B cell (primary cell): ENCODE data around the gene ARMC5. TPM values are rescaled to one million over a fixed set of nuclear protein-coding genes. Genes with fewer than 3 reads are reported as not detected.

Source experiments
- ATAC-seq: fragments of 200-7000 bp; cut with Tn5 transposase; one replicate; pipeline ENCODE4 v1.10.0; 2021; ENCODE audit warnings: low read depth, mild to moderate bottlenecking, moderate number of reproducible peaks, moderate library complexity
- CTCF ChIA-PET: fragments of 350-600 bp; sonication (Branson Sonifier 250); formaldehyde crosslinking; loops from one replicate; lab custom pipeline; 2021; ENCODE audit warnings: antibody characterized with exemption, inconsistent platforms; lab: Charles Lee
- POLR2A ChIA-PET: fragments of 350-600 bp; sonication (Branson Sonifier 250); formaldehyde crosslinking; loops from one replicate; lab custom pipeline; 2021; ENCODE audit warnings: antibody characterized with exemption; lab: Charles Lee
- DNase-seq: peaks from one replicate; pipeline ENCODE4 v3.0.0; 2013
- H2AFZ ChIP-seq: 2 replicates; pipeline ENCODE4 v1.6.1; 2012; ENCODE audit warnings: mild to moderate bottlenecking, low read depth, low read length; ENCODE audit not compliant: insufficient read depth, poor library complexity, severe bottlenecking
- H3K27ac ChIP-seq, 2 donors: 1 replicate in 1 of 2; 2 replicates in 1 of 2; pipeline ENCODE4 v1.5.1; 2012 to 2013; ENCODE audit warnings: low read length in 2 of 2, mild to moderate bottlenecking in 2 of 2, moderate library complexity in 1 of 2
- H3K27me3 ChIP-seq, 4 experiments: fragments of 200-600 bp in 1 of 4; sonication (generic) in 1 of 4; replicated peaks in 1 of 4; 1 replicate in 2 of 4; 2 replicates in 2 of 4; pipeline versions ENCODE4 v1.6.1 to v1.7.0; 2013 to 2016; ENCODE audit warnings: low read length in 3 of 4, mild to moderate bottlenecking in 2 of 4, mixed read lengths in 1 of 4, moderate library complexity in 1 of 4; ENCODE audit not compliant: insufficient read depth in 4 of 4, control insufficient read depth in 3 of 4; ENCODE audit errors: control extremely low read depth in 1 of 4
- H3K36me3 ChIP-seq, 2 experiments: replicated peaks in 1 of 2; 1 replicate in 1 of 2; 2 replicates in 1 of 2; pipeline versions ENCODE4 v1.6.1 to v1.7.1; 2013; ENCODE audit warnings: low read length in 1 of 2; ENCODE audit not compliant: insufficient read depth in 2 of 2, control insufficient read depth in 1 of 2; ENCODE audit errors: control extremely low read depth in 1 of 2, extremely low read depth in 1 of 2
- H3K4me1 ChIP-seq, 2 donors: fragments of 200-600 bp in 1 of 2; sonication (generic) in 1 of 2; 1 replicate in 1 of 2; 2 replicates in 1 of 2; pipeline versions ENCODE4 v1.5.1 to v1.6.1; 2013 to 2017; ENCODE audit warnings: low read length in 2 of 2; ENCODE audit not compliant: control insufficient read depth in 2 of 2, insufficient read depth in 2 of 2
- H3K4me2 ChIP-seq: replicated peaks from 2 replicates; pipeline ENCODE3; 2012; ENCODE audit warnings: mild to moderate bottlenecking, low read depth, low read length; ENCODE audit not compliant: poor library complexity, severe bottlenecking
- H3K4me3 ChIP-seq, 5 experiments: fragments of 200-600 bp in 1 of 5; sonication (generic) in 1 of 5; 1 replicate in 3 of 5; 2 replicates in 2 of 5; pipeline versions ENCODE4 v1.5.1 to v1.7.0; 2011 to 2016; ENCODE audit warnings: low read length in 4 of 5, mild to moderate bottlenecking in 4 of 5, low read depth in 2 of 5, control low read depth in 1 of 5, moderate library complexity in 1 of 5; ENCODE audit not compliant: insufficient read depth in 1 of 5; ENCODE audit errors: control extremely low read depth in 1 of 5, extremely low read depth in 1 of 5
- H3K79me2 ChIP-seq: fragments of 200-600 bp; sonication (generic); one replicate; pipeline ENCODE4 v1.6.0; 2016; ENCODE audit warnings: low read length; ENCODE audit not compliant: control insufficient read depth, insufficient read depth
- H3K9ac ChIP-seq: fragments of 200-600 bp; sonication (generic); 2 replicates; pipeline ENCODE4 v1.6.1; 2017; ENCODE audit warnings: mild to moderate bottlenecking, low read length, moderate library complexity
- H3K9me3 ChIP-seq, 3 donors: one replicate each; pipeline versions ENCODE4 v1.6.1 to v1.7.1; 2013; ENCODE audit warnings: low read length in 2 of 3; ENCODE audit not compliant: control insufficient read depth in 2 of 3, insufficient read depth in 1 of 3; ENCODE audit errors: control extremely low read depth in 1 of 3
- H4K20me1 ChIP-seq: 2 replicates; pipeline ENCODE4 v1.6.0; 2012; ENCODE audit warnings: mild to moderate bottlenecking, low read length; ENCODE audit not compliant: insufficient read depth, control insufficient read depth, poor library complexity, severe bottlenecking
- H3K27ac Mint-ChIP-seq: one replicate; pipeline ENCODE4 v1.8.0; 2021; ENCODE audit warnings: mixed read lengths
- H3K27me3 Mint-ChIP-seq: one replicate; pipeline ENCODE4 v1.8.0; 2021; ENCODE audit warnings: mixed read lengths
- H3K4me1 Mint-ChIP-seq: one replicate; pipeline ENCODE4 v1.8.0; 2021; ENCODE audit warnings: mixed read lengths
- H3K4me3 Mint-ChIP-seq: one replicate; pipeline ENCODE4 v1.8.0; 2021; ENCODE audit warnings: mixed read lengths
- H3K9me3 Mint-ChIP-seq: one replicate; pipeline ENCODE4 v1.8.0; 2022; ENCODE audit warnings: mixed read lengths; ENCODE audit not compliant: insufficient read depth
- EZH2 ChIP-seq: IDR thresholded peaks from 2 replicates; pipeline ENCODE4 v1.6.1; 2012; ENCODE audit warnings: borderline replicate concordance, low read depth, mild to moderate bottlenecking, moderate library complexity, low read length; ENCODE audit not compliant: insufficient read depth, poor library complexity, severe bottlenecking
- WGBS: methylation state at CpG from one replicate; pipeline ENCODE4 v1.1.5; 2013; ENCODE audit warnings: missing lambda C conversion rate; ENCODE audit not compliant: insufficient coverage; 5-methylcytosine and 5-hydroxymethylcytosine counted together
- intact Hi-C: fragments of 100-400 bp; cut with micrococcal nuclease; formaldehyde crosslinking; loops from one replicate; pipeline ENCODE4 v1.10.0; 2022
- polyA plus RNA-seq: library from polyadenylated mRNA; depleted of rRNA; stranded (reverse); fragments of >200 nt; gene quantifications from 2 replicates; pipeline ENCODE4 v1.2.3, GENCODE V29; 2012
- total RNA-seq, 2 donors: library from RNA; stranded (reverse); fragments of 120-200 nt in 1 of 2; gene quantifications; 1 replicate in 1 of 2; 2 replicates in 1 of 2; pipeline versions ENCODE4 v1.2.3 to v1.2.4, GENCODE V29; 2013 to 2022
- TF ChIP-seq, protein P1 (sequence below): fragments of 200-600 bp; IDR thresholded peaks from one replicate; pipeline ENCODE4 v1.8.0; 2022; ENCODE audit warnings: antibody characterized with exemption, mild to moderate bottlenecking

ARMC5 gene
- total and polyA plus RNA-seq, 2 donors (not counting 1 experiment from before 2014, with no cell fraction given), result 11.7 to 15.4 TPM

DNA sequence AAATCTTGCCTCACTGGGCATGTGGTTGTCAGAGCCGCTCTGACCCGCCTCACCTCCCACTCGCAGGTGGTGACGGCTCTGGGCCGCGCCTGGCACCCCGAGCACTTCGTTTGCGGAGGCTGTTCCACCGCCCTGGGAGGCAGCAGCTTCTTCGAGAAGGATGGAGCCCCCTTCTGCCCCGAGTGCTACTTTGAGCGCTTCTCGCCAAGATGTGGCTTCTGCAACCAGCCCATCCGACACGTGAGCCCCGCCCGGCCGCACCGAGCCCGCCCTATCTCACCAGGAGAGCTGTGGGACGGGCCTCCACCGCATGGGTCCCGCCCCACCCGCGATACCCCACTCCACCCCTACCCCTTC, 16.6 kb downstream of the ARMC5 start:
- Histone ChIP-seq H3K4me1 (peaks cover 22 to 33% of the 10 kb centered on the region in 2 donors), H3K4me2 (peak overlapping the region; percentile 94), H4K20me1 (no peaks in the 10 kb centered on the region), H3K4me3 (peak overlapping the region in 3 of 5 experiments; percentile 61 to 65 (median 64)), H3K9me3 (peaks cover 0 to 12% (median 0%) of the 10 kb centered on the region in 3 donors), H3K36me3 (no peaks in the 10 kb centered on the region), H3K27me3 (peaks cover 0 to 25% (median 11%) of the 10 kb centered on the region in 4 experiments), H2AFZ (peak overlapping the region; percentile 87), H3K9ac (peak overlapping the region; percentile 69), H3K79me2 (no peaks in the 10 kb centered on the region), H3K27ac (no peak overlapping the region)
- ATAC-seq, result no peak
- TF ChIP-seq, protein P1, sequence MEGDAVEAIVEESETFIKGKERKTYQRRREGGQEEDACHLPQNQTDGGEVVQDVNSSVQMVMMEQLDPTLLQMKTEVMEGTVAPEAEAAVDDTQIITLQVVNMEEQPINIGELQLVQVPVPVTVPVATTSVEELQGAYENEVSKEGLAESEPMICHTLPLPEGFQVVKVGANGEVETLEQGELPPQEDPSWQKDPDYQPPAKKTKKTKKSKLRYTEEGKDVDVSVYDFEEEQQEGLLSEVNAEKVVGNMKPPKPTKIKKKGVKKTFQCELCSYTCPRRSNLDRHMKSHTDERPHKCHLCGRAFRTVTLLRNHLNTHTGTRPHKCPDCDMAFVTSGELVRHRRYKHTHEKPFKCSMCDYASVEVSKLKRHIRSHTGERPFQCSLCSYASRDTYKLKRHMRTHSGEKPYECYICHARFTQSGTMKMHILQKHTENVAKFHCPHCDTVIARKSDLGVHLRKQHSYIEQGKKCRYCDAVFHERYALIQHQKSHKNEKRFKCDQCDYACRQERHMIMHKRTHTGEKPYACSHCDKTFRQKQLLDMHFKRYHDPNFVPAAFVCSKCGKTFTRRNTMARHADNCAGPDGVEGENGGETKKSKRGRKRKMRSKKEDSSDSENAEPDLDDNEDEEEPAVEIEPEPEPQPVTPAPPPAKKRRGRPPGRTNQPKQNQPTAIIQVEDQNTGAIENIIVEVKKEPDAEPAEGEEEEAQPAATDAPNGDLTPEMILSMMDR, result no peak
- TF ChIP-seq EZH2, result no peak
- ChIA-PET CTCF (no interaction called here), POLR2A (interaction anchor here (0.5 to 1.6 kb wide), 2 partner anchors 17 to 540 kb away, joined by 3 to 8 read pairs; partner anchors contain the start of gene ARMC5)
- Mint-ChIP-seq H3K9me3 (no peaks in the 10 kb centered on the region), H3K27me3 (peaks cover 8% of the 10 kb centered on the region), H3K4me3 (peak overlapping the region; percentile 90), H3K4me1 (peaks cover 40% of the 10 kb centered on the region), H3K27ac (peak overlapping the region; percentile 83)
- WGBS, result 83% methylated on average over 26 of the region's 26 CpGs
- intact Hi-C loops, result loop anchor here (1.0 to 5.0 kb wide), 2 partner anchors 16 to 396 kb away; partner anchors contain the start of gene ZNF267
- no peak for DNase-seq
